ENCODE results near the gene TERT. TPM values are rescaled to one million over a fixed set of nuclear protein-coding genes. Genes with fewer than 3 reads are reported as not detected.
"Not testable (repeated sequence)": the region's sequence is repeated elsewhere in the genome, so short reads cannot be mapped to it uniquely, and the experiment has no call there.

TERT gene
- total RNA-seq, 1 donor from 2014 or later, result 2.4 TPM

DNA sequence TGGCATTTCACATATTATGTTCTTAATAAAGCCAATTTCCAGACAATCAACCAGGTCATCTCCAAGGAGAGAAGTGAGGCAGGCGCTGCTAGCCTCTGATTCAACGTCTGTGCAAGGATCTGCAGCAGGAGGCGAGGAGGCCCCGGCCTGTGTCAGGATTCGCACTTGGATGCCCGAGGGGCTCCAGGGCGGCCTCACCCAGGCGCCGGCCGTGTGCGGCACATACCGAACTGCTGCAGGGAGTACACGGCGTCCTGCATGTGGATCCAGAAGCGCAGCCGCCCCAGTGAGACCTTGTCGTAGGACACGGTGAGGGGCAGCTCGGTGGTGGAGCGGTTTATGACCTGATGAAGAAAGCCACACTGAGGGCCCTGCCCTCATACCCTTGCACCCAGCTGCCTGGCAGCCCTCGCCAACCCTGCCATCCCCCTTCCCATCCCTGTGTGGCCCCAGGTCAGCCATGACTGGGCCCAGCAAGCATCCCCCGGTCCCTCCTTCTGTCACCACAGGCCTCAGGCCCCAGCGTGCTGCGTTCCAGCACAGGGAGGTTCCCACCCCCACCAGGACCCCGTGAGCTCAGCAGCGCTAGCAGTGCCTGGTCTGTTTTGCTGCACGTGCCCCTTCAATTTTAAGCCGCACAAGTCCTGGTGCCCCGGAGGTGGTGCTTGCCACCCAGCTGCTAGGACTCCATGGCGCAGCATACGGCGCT, 40.1 kb upstream of the TERT start:
- no peaks in the 10 kb centered on the region for H3K27me3 Mint-ChIP-seq (ENCODE audit: insufficient read depth, low read depth)
- no peaks in the 10 kb centered on the region for H3F3A ChIP-seq (ENCODE audit: low read depth)
- H3K4me3 Mint-ChIP-seq, result no peak overlapping the region
- no peak overlapping the region for H3K4me2 ChIP-seq
- TF ChIP-seq EZH2phosphoT487 (IDR thresholded peaks at IDR 0.05), result no peak
- H3K27ac Mint-ChIP-seq, result no peak overlapping the region
- no peaks in the 10 kb centered on the region for H3K4me1 Mint-ChIP-seq
- no peak overlapping the region for H3K4me3 ChIP-seq
- H3K27me3 ChIP-seq, result no peaks in the 10 kb centered on the region
- H3K9me3 Mint-ChIP-seq, result no peaks in the 10 kb centered on the region
- no peaks in the 10 kb centered on the region for H3K4me1 ChIP-seq
- no peaks in the 10 kb centered on the region for H3K36me3 ChIP-seq
- no peak overlapping the region for H3K9ac ChIP-seq
- no peaks in the 10 kb centered on the region for H3K9me3 ChIP-seq (ENCODE audit: low read depth)
- no peaks in the 10 kb centered on the region for H3K79me2 ChIP-seq (ENCODE audit: low read depth)
- peaks cover 12% of the 10 kb centered on the region for H4K20me1 ChIP-seq (ENCODE audit: low read depth)
- DNase-seq (ENCODE audit: low spot score), result no peak
- H3K36me3 Mint-ChIP-seq, result peaks cover 14% of the 10 kb centered on the region
- H2AFZ ChIP-seq (replicated peaks), result no peak overlapping the region
- no peak overlapping the region for H3K27ac ChIP-seq

DNA sequence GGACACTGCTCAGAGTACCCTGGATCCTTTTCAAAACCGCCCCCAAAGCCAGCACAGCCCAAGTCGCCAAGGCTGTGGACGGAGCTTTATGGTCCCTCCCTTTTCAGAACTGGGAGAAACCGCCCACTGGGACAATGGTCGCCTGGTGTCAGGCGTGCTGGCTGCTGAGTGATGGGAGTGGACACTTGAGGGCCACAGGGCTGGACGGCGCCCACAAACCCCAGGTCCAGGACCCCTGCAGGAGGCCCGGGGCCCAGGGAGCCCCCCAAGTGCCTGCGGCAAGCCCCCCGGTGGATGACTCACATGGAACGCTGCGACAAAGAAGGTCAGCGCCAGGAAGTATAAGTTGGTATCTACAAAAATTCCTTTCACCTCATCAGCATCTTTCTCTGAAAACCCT, 39.1 kb upstream of the TERT start:
- H3F3A ChIP-seq (ENCODE audit: low read depth), result no peaks in the 10 kb centered on the region
- no peaks in the 10 kb centered on the region for H3K79me2 ChIP-seq (ENCODE audit: low read depth)
- no peak overlapping the region for H3K27ac ChIP-seq
- no peak for TF ChIP-seq EZH2phosphoT487 (IDR thresholded peaks at IDR 0.05)
- no peak for TF ChIP-seq EZH2 (IDR thresholded peaks at IDR 0.05)
- TF ChIP-seq, protein P1, sequence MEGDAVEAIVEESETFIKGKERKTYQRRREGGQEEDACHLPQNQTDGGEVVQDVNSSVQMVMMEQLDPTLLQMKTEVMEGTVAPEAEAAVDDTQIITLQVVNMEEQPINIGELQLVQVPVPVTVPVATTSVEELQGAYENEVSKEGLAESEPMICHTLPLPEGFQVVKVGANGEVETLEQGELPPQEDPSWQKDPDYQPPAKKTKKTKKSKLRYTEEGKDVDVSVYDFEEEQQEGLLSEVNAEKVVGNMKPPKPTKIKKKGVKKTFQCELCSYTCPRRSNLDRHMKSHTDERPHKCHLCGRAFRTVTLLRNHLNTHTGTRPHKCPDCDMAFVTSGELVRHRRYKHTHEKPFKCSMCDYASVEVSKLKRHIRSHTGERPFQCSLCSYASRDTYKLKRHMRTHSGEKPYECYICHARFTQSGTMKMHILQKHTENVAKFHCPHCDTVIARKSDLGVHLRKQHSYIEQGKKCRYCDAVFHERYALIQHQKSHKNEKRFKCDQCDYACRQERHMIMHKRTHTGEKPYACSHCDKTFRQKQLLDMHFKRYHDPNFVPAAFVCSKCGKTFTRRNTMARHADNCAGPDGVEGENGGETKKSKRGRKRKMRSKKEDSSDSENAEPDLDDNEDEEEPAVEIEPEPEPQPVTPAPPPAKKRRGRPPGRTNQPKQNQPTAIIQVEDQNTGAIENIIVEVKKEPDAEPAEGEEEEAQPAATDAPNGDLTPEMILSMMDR (IDR thresholded peaks at IDR 0.05), result no peak
- Mint-ChIP-seq H3K4me1 (no peaks in the 10 kb centered on the region), H3K27me3 (ENCODE audit: insufficient read depth, low read depth) (no peaks in the 10 kb centered on the region), H3K9me3 (no peaks in the 10 kb centered on the region), H3K27ac (no peak overlapping the region), H3K4me3 (no peak overlapping the region), H3K36me3 (peaks cover 14% of the 10 kb centered on the region)
- H3K4me3 ChIP-seq, result no peak overlapping the region
- no peaks in the 10 kb centered on the region for H3K36me3 ChIP-seq
- H3K4me2 ChIP-seq, result no peak overlapping the region
- no peaks in the 10 kb centered on the region for H3K4me1 ChIP-seq
- H3K9ac ChIP-seq, result no peak overlapping the region
- DNase-seq (ENCODE audit: low spot score), result no peak
- H2AFZ ChIP-seq (replicated peaks), result no peak overlapping the region
- H3K27me3 ChIP-seq, result no peaks in the 10 kb centered on the region
- no peaks in the 10 kb centered on the region for H3K9me3 ChIP-seq (ENCODE audit: low read depth)
- H4K20me1 ChIP-seq (ENCODE audit: low read depth), result peaks cover 12% of the 10 kb centered on the region

DNA sequence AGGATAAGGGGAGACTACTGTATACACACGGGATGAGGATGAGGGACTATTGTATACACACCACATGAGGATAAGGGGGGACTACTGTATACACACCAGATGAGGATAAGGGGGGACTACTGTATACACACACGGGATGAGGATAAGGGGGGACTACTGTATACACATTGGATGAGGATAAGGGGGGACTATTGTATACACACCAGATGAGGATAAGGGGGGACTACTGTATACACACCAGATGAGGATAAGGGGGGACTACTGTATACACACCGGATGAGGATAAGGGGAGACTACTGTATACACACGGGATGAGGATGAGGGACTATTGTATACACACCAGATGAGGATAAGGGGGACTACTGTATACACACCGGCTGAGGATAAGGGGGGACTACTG, 38.4 kb upstream of the TERT start:
- not testable (repeated sequence) for H3K27me3 Mint-ChIP-seq (ENCODE audit: insufficient read depth, low read depth); H3K79me2 ChIP-seq (ENCODE audit: low read depth); H3K4me2 ChIP-seq; H3K4me3 Mint-ChIP-seq; H3K27ac ChIP-seq; H3K9me3 Mint-ChIP-seq; H3F3A ChIP-seq (ENCODE audit: low read depth); H3K4me1 ChIP-seq; H2AFZ ChIP-seq (replicated peaks); H3K27ac Mint-ChIP-seq; H3K36me3 ChIP-seq; H3K27me3 ChIP-seq; H3K4me1 Mint-ChIP-seq; H3K9ac ChIP-seq; H3K4me3 ChIP-seq; H3K9me3 ChIP-seq (ENCODE audit: low read depth); DNase-seq (ENCODE audit: low spot score)
- peaks cover 12% of the 10 kb centered on the region for H4K20me1 ChIP-seq (ENCODE audit: low read depth)
- H3K36me3 Mint-ChIP-seq, result peaks cover 19% of the 10 kb centered on the region

DNA sequence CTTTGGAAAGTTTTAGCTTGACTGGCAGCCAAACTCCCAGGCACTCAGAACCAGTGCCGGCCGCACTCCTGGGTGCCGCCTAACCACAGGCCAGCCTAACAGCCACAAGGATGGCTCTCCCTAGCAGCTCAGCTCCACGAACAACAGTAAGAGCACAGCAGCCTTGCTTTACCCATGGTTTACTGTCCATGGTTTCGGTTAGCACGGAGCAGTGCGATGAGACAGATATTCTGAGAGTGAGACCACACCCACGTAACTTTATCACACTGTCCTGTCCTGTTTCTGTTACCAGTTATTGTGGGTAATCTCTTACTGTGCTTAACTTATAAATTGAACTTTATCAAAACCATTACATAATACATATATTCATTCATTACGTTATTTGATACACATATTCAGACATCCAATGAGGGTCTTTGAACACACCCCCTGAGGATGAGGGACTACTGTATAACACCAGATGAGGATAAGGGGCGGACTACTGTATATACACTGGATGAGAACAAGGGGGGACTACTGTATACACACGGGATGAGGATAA, 37.7 kb upstream of the TERT start:
- H3K4me2 ChIP-seq, result no peak overlapping the region
- H2AFZ ChIP-seq (replicated peaks), result no peak overlapping the region
- H3K36me3 ChIP-seq, result no peaks in the 10 kb centered on the region
- H3K27me3 ChIP-seq, result no peaks in the 10 kb centered on the region
- H3K9ac ChIP-seq, result no peak overlapping the region
- H3K4me3 ChIP-seq, result no peak overlapping the region
- no peaks in the 10 kb centered on the region for H3K9me3 ChIP-seq (ENCODE audit: low read depth)
- Mint-ChIP-seq H3K36me3 (peaks cover 19% of the 10 kb centered on the region), H3K27ac (no peak overlapping the region), H3K9me3 (no peaks in the 10 kb centered on the region), H3K27me3 (ENCODE audit: insufficient read depth, low read depth) (no peaks in the 10 kb centered on the region), H3K4me1 (peaks cover 3% of the 10 kb centered on the region), H3K4me3 (no peak overlapping the region)
- no peak overlapping the region for H3K27ac ChIP-seq
- H3K4me1 ChIP-seq, result no peaks in the 10 kb centered on the region
- H3K79me2 ChIP-seq (ENCODE audit: low read depth), result no peaks in the 10 kb centered on the region
- peaks cover 12% of the 10 kb centered on the region for H4K20me1 ChIP-seq (ENCODE audit: low read depth)
- H3F3A ChIP-seq (ENCODE audit: low read depth), result no peaks in the 10 kb centered on the region
- TF ChIP-seq EZH2phosphoT487 (IDR thresholded peaks at IDR 0.05), result no peak
- TF ChIP-seq EZH2 (IDR thresholded peaks at IDR 0.05), result no peak
- TF ChIP-seq, protein P1 (IDR thresholded peaks at IDR 0.05), result no peak
- DNase-seq (ENCODE audit: low spot score), result no peak
